Activated CD8-positive, alpha-beta T cell treated with anti-CD3 and anti-CD28 coated beads for 36 hours (primary cell): ENCODE measurements around the gene FAM83D. TPM values are rescaled to one million over a fixed set of nuclear protein-coding genes. Genes with fewer than 3 reads are reported as not detected.

Experiments
- ATAC-seq: fragments of 200-7000 bp; cut with Tn5 transposase; one replicate; pipeline ENCODE4 v1.10.0; 2021; ENCODE audit warnings: mild to moderate bottlenecking, moderate library complexity
- CTCF ChIA-PET: fragments of 350-600 bp; sonication (Branson Sonifier 250); formaldehyde crosslinking; loops from one replicate; lab custom pipeline; 2021; ENCODE audit warnings: antibody characterized with exemption; lab: Charles Lee
- POLR2A ChIA-PET: fragments of 350-600 bp; sonication (Branson Sonifier 250); formaldehyde crosslinking; loops from one replicate; lab custom pipeline; 2021; ENCODE audit warnings: antibody characterized with exemption; lab: Charles Lee
- DNase-seq: peaks from one replicate; pipeline ENCODE4 v3.0.0-alpha.2; 2020
- H3K27ac Mint-ChIP-seq: one replicate; pipeline ENCODE4 v1.8.0; 2021; ENCODE audit warnings: mild to moderate bottlenecking, mixed read lengths
- H3K27me3 Mint-ChIP-seq: one replicate; pipeline ENCODE4 v1.8.0; 2021; ENCODE audit warnings: mixed read lengths
- H3K36me3 Mint-ChIP-seq: one replicate; pipeline ENCODE4 v1.8.0; 2021; ENCODE audit warnings: low read depth, mixed read lengths
- H3K4me1 Mint-ChIP-seq: one replicate; pipeline ENCODE4 v1.8.0; 2021; ENCODE audit warnings: low read depth, mixed read lengths
- H3K4me3 Mint-ChIP-seq: one replicate; pipeline ENCODE4 v1.8.0; 2021; ENCODE audit warnings: mild to moderate bottlenecking, moderate library complexity, mixed read lengths
- H3K9me3 Mint-ChIP-seq: one replicate; pipeline ENCODE4 v1.8.0; 2021; ENCODE audit warnings: mixed read lengths
- CTCF ChIP-seq: fragments of 200-600 bp; IDR thresholded peaks from one replicate; pipeline ENCODE4 v1.8.0; 2022; ENCODE audit warnings: antibody characterized with exemption, mild to moderate bottlenecking
- intact Hi-C: fragments of 100-400 bp; cut with micrococcal nuclease; formaldehyde crosslinking; loops from one replicate; pipeline ENCODE4 v1.10.0; 2022
- total RNA-seq, 2 experiments: library from RNA; stranded (reverse); gene quantifications; one replicate each; pipeline ENCODE4 v1.2.3, GENCODE V29; 2021

The FAM83D gene
- total RNA-seq, 2 experiments from 2014 or later, result 12.6 to 13.8 TPM

GRCh38 chr20:38881806-38882440 lies 44.3 kb upstream of the FAM83D start:
- Mint-ChIP-seq H3K4me1 (peaks cover 65% of the 10 kb centered on the region), H3K36me3 (peaks cover 26% of the 10 kb centered on the region), H3K9me3 (no peaks in the 10 kb centered on the region), H3K27ac (peak overlapping the region; percentile 43), H3K4me3 (no peak overlapping the region), H3K27me3 (no peaks in the 10 kb centered on the region)
- POLR2A ChIA-PET, result interaction anchor here (1.0 to 6.1 kb wide), 4 partner anchors 10 to 76 kb away, joined by 3 to 25 read pairs (median 13); partner anchors contain the start of gene PPP1R16B
- CTCF ChIA-PET, result interaction anchor here (1.2 to 4.4 kb wide), 6 partner anchors 11 to 151 kb away, joined by 3 to 22 read pairs (median 4); partner anchors contain the start of gene PPP1R16B
- intact Hi-C loops, result no loop called here
- ATAC-seq (no peak), DNase-seq (no peak)
- no peak for TF ChIP-seq CTCF

GRCh38 chr20:38882600-38882999 lies 43.6 kb upstream of the FAM83D start:
- no peak for DNase-seq
- POLR2A ChIA-PET, result interaction anchor here (1.0 to 6.1 kb wide), 4 partner anchors 10 to 76 kb away, joined by 3 to 25 read pairs (median 13); partner anchors contain the start of gene PPP1R16B
- Mint-ChIP-seq H3K36me3 (peaks cover 26% of the 10 kb centered on the region), H3K4me3 (no peak overlapping the region), H3K4me1 (peaks cover 63% of the 10 kb centered on the region), H3K27ac (peak overlapping the region; percentile 75), H3K27me3 (no peaks in the 10 kb centered on the region), H3K9me3 (no peaks in the 10 kb centered on the region)
- CTCF ChIA-PET, result interaction anchor here (1.0 to 4.4 kb wide), 7 partner anchors 10 to 152 kb away, joined by 3 to 22 read pairs (median 4); partner anchors contain the start of gene PPP1R16B
- no peak for TF ChIP-seq CTCF
- intact Hi-C loops, result no loop called here
- ATAC-seq, result no peak

GRCh38 chr20:38883081-38883980 lies 42.9 kb upstream of the FAM83D start:
- no peak for TF ChIP-seq CTCF
- Mint-ChIP-seq H3K4me3 (no peak overlapping the region), H3K4me1 (peaks cover 58% of the 10 kb centered on the region), H3K9me3 (no peaks in the 10 kb centered on the region), H3K27ac (peak overlapping the region; percentile 75), H3K36me3 (peaks cover 24% of the 10 kb centered on the region), H3K27me3 (no peaks in the 10 kb centered on the region)
- CTCF ChIA-PET, result interaction anchor here (1.0 to 4.4 kb wide), 6 partner anchors 10 to 152 kb away, joined by 3 to 22 read pairs (median 4); partner anchors contain the start of gene PPP1R16B
- DNase-seq (no peak), ATAC-seq (peak; percentile 17)
- POLR2A ChIA-PET, result interaction anchor here (1.0 to 6.1 kb wide), 4 partner anchors 10 to 77 kb away, joined by 3 to 25 read pairs (median 13); partner anchors contain the start of gene PPP1R16B
- intact Hi-C loops, result no loop called here

- ChIA-PET CTCF (interaction anchor here (1.3 to 4.4 kb wide), 3 partner anchors 9 to 58 kb away, joined by 3 to 22 read pairs (median 11); no protein-coding TSS in a partner anchor), POLR2A (interaction anchor here (2.3 to 6.1 kb wide), 2 partner anchors 9 to 78 kb away, joined by 17 to 25 read pairs; partner anchors contain the start of gene PPP1R16B)
- DNase-seq (no peak), ATAC-seq (no peak)
- Mint-ChIP-seq H3K4me1 (peaks cover 53% of the 10 kb centered on the region), H3K4me3 (no peak overlapping the region), H3K9me3 (no peaks in the 10 kb centered on the region), H3K36me3 (peaks cover 22% of the 10 kb centered on the region), H3K27me3 (no peaks in the 10 kb centered on the region), H3K27ac (no peak overlapping the region)
- no peak for TF ChIP-seq CTCF
- intact Hi-C loops, result no loop called here
These were observed 42.1 kb upstream of the FAM83D start for GRCh38 chr20:38883981-38884733.
